Stimulated activated CD4-positive, alpha-beta T cell treated with anti-CD3 and anti-CD28 coated beads, Interleukin-4, amount 100 ng/mL, for 48 hours (primary cell): ENCODE data around the gene SNRPA.
"Not testable (repeated sequence)": the region's sequence is repeated elsewhere in the genome, so short reads cannot be mapped to it uniquely, and the experiment has no call there.

Experiments used
- DNase-seq, 2 donors: peaks; one replicate each; pipeline ENCODE4 v3.0.0-alpha.2; 2020; ENCODE audit warnings: low read depth in 2 of 2

The SNRPA gene

DNA sequence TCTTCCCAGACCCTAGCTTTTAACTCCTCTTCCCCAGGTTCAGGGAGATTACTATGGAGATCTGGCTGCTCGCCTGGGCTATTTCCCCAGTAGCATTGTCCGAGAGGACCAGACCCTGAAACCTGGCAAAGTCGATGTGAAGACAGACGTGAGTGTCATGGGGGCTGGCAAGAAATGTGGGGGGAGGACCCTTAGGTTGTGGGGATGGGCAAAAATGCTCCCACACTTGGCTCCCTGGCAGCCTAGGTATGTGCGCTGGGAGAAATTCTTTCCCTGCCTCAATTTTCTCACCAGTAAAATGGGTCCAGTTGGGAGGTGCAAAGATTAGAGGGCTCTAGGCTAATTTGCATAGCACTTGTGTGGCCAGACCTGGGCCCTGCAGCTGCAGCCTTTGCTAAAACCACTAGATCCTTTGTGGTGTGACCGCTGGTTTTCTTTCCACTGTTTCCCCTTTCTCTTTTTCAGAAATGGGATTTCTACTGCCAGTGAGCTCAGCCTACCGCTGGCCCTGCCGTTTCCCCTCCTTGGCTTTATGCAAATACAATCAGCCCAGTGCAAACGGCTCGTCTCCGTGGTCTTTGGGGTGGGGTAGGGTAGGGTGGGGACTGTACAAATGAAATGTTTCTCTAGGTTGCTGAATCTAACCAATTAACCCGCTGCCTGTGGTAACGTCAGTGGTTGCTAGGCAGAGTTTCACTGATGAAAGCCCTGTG is 26.1 kb downstream of the SNRPA start:
- DNase-seq: peak; percentile 81 to 83

GRCh38 chr19:40777645-40777936 is 26.6 kb downstream of the SNRPA start:
- no peak for DNase-seq

DNA sequence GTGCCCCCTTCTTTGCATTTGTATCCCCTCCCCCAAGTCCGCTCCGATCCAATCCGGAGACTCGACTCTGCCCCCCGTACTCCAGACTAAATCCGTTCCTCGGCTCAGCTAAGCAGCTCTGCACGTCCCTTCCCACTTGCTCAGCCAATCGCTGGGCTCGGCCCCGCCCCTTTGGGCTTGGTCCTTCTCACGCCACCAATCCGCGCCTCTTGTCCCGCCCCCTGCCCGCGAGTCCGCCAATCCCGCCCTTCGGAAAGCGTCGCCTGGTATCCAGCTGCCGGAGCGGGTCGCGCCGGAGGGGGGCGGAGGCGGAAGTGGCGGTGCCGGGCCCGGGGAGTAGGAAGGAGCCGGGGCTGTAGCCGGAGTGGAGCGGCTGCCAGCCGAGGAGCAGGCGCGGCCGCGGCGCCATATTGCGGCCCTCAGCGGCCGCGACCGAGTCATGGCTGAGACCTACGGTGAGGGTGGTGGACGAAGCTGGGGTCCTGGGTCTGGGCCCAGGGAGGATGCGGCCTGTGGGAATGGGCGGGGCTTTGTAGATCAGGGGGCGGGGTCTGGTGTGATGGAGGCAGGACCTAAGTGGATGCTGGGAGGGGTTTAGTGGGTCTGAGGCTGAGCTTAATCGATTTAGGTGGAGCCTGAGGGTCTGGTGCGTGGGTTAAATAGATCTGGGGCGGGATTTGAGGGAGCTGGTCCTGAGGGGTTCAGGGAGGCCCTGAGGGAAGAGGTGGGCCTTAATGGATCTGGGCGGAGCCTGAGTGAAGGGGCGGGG is 27.1 kb downstream of the SNRPA start, which contains the start of gene RAB4B:
Gene RAB4B (plus strand): TSS at position 311 of the 769 bp plus-strand sequence. CDS start 129 bp downstream, at position 440.
- peak; percentile 99 to 100 for DNase-seq

- no peak for DNase-seq
These were observed 27.8 kb downstream of the SNRPA start for GRCh38 chr19:40778706-40779284.

DNA sequence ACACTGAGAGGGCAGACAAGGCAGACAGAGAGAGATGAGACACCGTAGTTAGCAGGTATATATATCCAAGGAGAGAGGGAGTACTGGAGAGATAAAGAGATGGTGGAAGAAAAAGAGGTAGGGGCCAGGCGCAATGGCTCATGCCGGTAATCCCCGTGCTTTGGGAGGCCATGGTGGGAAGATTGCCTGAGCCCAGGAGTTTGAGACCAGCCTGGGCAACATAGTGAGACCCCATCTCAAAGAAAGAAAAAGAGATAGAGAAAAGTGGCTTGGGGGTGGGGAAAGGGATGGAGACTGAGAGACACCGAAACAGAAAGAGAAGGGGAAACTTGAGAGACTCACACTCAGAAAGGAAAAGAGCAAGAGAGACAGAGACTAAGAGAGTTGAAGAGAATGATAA is 29.6 kb downstream of the SNRPA start:
- DNase-seq: no peak

- no peak for DNase-seq
These were observed 30.1 kb downstream of the SNRPA start for GRCh38 chr19:40781140-40781539.

DNA sequence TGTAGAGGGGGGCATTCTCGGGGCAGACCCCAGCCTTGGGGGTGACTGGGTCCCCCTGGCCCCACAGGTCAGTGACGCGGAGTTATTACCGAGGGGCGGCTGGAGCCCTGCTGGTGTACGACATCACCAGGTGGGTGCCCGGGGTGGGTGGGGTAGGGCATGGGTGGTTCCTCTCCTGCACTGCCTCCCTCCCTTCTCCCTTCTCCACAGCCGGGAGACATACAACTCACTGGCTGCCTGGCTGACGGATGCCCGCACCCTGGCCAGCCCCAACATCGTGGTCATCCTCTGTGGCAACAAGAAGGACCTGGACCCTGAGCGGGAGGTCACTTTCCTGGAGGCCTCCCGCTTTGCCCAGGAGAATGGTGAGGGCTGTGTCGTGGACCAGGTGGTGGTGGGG is 32.7 kb downstream of the SNRPA start:
- no peak for DNase-seq

GRCh38 chr19:40784146-40784545 is 33.1 kb downstream of the SNRPA start:
- DNase-seq: not testable (repeated sequence)

DNA sequence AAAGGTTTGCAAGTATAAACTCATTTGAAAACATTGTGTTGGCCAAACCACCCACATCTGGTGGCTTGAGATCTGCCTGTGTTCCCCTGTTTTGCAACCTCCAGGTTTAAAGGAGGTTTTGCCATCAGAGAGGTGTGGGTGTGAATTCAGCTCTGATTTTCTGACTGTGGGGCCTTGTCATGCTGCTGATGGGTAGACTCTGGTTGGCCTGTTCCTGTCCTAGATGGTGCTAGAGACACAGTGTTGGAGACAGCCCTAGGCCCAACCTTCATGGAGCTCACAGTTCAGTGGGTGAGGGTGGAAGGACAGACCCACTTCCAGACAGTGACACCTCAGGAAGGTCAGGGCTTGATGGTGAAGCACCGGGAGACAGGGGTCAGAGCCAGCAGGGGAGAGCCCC is 34.5 kb downstream of the SNRPA start:
- DNase-seq: no peak

GRCh38 chr19:40786060-40787037 is 35.3 kb downstream of the SNRPA start:
- DNase-seq: no peak

GRCh38 chr19:40791349-40791748 is 40.3 kb downstream of the SNRPA start:
- no peak for DNase-seq

DNA sequence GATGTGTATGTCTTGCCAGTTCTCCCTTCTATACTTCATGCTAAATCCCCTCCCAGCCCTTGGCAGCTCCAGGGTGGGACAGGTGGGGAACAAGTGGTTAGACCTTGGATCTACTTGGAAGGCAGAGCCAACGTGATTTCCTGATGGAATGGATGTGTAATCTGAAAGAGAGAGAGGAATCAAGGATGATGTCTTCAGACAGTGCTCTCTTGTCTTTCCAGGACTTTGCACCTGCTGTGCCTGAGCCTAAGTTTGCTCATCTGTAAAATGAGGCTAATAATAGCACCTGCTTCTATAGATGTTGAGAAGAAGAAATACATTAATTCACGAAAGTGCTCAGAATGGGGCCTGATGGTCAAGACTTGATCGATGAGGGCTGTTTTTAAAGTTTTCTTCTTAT is 41.0 kb downstream of the SNRPA start:
- no peak for DNase-seq

- no peak for DNase-seq
These were observed 46.4 kb downstream of the SNRPA start for GRCh38 chr19:40797166-40797962.

DNA sequence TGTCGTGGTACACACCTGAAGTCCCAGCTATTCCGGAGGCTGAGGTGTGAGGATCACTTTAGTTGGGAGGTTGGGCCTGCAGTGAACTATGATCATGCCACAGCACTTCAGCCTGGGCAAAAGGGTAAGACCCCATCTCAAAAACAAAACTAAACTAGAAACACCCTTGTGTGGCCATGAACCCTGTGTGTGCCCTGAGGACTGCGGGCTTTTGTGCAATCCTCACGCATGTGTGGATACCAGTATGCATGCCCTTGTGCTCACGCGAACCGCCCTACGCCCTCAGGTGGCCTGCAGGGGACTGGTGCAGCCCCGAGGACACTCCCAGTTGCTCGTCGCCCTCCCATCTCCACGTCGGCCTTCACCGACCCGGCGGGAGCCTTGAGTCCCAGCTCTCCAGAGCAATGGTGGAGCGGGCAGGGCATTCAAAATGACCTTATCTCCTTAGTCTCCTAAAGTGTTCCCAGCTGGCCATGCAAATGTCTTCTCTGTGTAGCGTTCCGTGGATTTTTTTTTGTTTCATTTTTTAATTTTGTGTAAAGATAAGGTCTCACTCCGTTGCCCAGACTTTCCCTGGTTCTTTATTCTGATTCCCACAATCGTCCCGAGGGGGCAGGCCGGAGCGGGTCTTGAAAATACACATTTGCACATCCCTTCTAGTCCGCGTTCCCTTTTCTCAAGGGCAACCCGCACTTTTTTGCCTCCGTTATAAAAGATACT is 47.1 kb downstream of the SNRPA start:
- no peak for DNase-seq

- peak; percentile 100 for DNase-seq
These were observed 47.9 kb downstream of the SNRPA start, which contains the start of gene EGLN2 for GRCh38 chr19:40798683-40799557. Gene EGLN2 (plus strand): TSS chr19:40799191. CDS start chr19:40800573, 1,382 bp downstream.

- DNase-seq: no peak
These were observed 48.7 kb downstream of the SNRPA start for GRCh38 chr19:40799558-40800338.

GRCh38 chr19:40800339-40800996 is 49.5 kb downstream of the SNRPA start:
- DNase-seq: no peak

- no peak for DNase-seq
These were observed 50.0 kb downstream of the SNRPA start for GRCh38 chr19:40800997-40801377.
